Epithelial cell of esophagus (primary cell): ENCODE data around the gene EVI5.

Experiments used
- DNase-seq: peaks from one replicate; pipeline ENCODE4 v3.0.0; 2010; ENCODE audit warnings: low read depth
- H3K4me3 ChIP-seq: 2 replicates; pipeline ENCODE4 v1.5.1; 2011; ENCODE audit warnings: mild to moderate bottlenecking, low read length, control low read depth
- TF ChIP-seq, protein P1 (sequence below): IDR thresholded peaks from 2 replicates; pipeline ENCODE4 v1.5.1; 2011; ENCODE audit warnings: low read depth, mild to moderate bottlenecking, low read length, control low read depth, inconsistent platforms; ENCODE audit not compliant: insufficient read depth; ENCODE audit errors: missing control alignments

EVI5 gene

GRCh38 chr1:92480200-92480812 lies 304.6 kb downstream of the EVI5 start:
- TF ChIP-seq, protein P1, sequence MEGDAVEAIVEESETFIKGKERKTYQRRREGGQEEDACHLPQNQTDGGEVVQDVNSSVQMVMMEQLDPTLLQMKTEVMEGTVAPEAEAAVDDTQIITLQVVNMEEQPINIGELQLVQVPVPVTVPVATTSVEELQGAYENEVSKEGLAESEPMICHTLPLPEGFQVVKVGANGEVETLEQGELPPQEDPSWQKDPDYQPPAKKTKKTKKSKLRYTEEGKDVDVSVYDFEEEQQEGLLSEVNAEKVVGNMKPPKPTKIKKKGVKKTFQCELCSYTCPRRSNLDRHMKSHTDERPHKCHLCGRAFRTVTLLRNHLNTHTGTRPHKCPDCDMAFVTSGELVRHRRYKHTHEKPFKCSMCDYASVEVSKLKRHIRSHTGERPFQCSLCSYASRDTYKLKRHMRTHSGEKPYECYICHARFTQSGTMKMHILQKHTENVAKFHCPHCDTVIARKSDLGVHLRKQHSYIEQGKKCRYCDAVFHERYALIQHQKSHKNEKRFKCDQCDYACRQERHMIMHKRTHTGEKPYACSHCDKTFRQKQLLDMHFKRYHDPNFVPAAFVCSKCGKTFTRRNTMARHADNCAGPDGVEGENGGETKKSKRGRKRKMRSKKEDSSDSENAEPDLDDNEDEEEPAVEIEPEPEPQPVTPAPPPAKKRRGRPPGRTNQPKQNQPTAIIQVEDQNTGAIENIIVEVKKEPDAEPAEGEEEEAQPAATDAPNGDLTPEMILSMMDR = no peak
- no peak overlapping the region for H3K4me3 ChIP-seq
- peak; percentile 39 for DNase-seq

- no peak for DNase-seq
- TF ChIP-seq, protein P1 = no peak
Observed at GRCh38 chr1:92479587-92479986, 305.3 kb downstream of the EVI5 start.

DNA sequence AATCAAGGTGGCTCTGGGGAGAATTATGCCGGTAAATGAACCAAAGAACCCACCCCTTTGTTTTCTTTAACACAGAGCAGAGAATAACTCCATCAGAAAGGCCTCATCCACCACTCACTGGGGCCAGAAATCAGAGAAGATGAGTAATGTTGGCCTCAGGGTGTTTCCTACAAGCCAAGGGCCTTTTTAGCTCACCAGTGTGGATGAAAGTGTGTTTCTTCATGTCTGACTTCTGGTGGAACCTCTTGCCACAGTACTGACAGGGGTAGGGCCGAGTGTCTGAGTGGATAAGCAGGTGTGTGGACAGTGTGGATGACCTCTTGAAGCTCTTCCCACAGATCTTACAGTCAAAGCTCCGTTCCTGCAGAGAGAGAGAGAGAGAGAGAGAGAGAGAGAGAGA lies 306.5 kb downstream of the EVI5 start:
- no peak overlapping the region for H3K4me3 ChIP-seq
- TF ChIP-seq, protein P1 = no peak
- peak; percentile 47 for DNase-seq

More at GRCh38 chr1:92479587-92479986, 305.3 kb downstream of the EVI5 start:
- H3K4me3 ChIP-seq = no peak overlapping the region

- TF ChIP-seq, protein P1 = no peak
- H3K4me3 ChIP-seq = no peak overlapping the region
- DNase-seq = no peak
Observed at GRCh38 chr1:92476071-92476631, 308.8 kb downstream of the EVI5 start.

- no peak for DNase-seq
- TF ChIP-seq, protein P1 = no peak
- H3K4me3 ChIP-seq = no peak overlapping the region
Observed at GRCh38 chr1:92475029-92475428, 309.9 kb downstream of the EVI5 start.

DNA sequence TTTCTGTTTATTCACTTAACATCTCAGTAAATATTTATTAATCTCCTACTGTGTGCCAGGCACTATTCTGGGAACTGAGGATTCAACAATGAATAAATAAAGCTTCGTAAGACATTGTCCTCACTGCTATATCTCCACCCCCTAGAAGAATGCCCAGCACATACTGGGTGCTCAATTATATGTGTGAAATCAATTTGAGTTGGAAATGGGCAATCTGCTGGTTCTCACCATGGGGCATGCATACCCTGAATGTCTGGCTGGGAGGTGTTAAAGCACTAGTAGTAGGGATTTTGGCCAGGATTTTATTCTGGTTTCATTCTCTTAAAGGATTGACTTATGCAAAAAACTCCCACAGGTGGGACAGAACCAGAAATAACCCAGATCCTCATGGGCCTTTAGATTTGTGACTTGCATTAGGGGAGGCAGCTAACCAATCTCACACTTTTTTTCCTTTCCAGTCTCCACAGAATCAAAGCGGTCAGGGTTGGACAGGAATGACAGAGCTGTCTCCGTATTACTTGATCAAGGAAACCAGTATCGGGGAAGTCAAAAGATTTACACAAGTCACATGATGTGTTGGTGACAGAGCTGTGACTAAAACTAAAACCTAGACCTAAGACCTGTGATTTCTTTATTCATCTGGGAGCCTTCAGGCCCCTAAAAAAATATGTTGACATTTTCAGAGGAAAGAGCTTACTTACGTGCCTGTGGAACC lies 311.0 kb downstream of the EVI5 start:
- TF ChIP-seq, protein P1 = no peak
- no peak overlapping the region for H3K4me3 ChIP-seq

DNA sequence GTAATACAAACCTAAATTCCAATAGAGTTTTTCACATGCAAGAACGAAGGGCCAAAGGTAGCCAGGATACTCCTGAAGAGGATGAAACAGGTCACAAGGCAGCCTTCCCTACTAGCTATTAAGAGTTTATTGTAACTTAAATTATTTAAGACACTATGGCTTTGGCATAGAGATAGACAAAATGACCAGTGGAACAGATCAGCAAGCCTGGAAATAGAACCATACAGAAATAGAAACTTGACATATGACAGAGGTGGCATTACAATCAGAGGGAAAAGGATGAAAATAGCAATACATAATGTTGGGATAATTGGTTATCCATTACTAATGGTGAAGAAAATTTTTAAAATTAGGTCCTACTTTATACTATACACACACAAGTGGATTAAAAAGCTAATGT lies 314.7 kb downstream of the EVI5 start:
- DNase-seq = no peak
- H3K4me3 ChIP-seq = no peak overlapping the region
- TF ChIP-seq, protein P1 = no peak

More for the DNA sequence above, 311.0 kb downstream of the EVI5 start:
- no peak for DNase-seq
